HFFc6 (cell line): Measurements from ENCODE around the gene UNC13D. TPM values are rescaled to one million over a fixed set of nuclear protein-coding genes. Genes with fewer than 3 reads are reported as not detected.

Source experiments
- DNase-seq: peaks from one replicate; pipeline ENCODE4 v3.0.0-alpha.2; 2018
- H3K27ac Mint-ChIP-seq: 2 replicates; pipeline ENCODE4 v1.8.0; 2020; ENCODE audit warnings: mild to moderate bottlenecking, mixed read lengths
- H3K27me3 Mint-ChIP-seq: 2 replicates; pipeline ENCODE4 v1.8.0; 2021; ENCODE audit warnings: mild to moderate bottlenecking, moderate library complexity, mixed read lengths; ENCODE audit not compliant: insufficient read depth
- H3K36me3 Mint-ChIP-seq: 2 replicates; pipeline ENCODE4 v1.8.0; 2021; ENCODE audit warnings: low read depth, mixed read lengths
- H3K4me1 Mint-ChIP-seq: 2 replicates; pipeline ENCODE4 v1.8.0; 2020; ENCODE audit warnings: low read depth, mixed read lengths
- H3K4me3 Mint-ChIP-seq: 2 replicates; pipeline ENCODE4 v1.8.0; 2020; ENCODE audit warnings: mild to moderate bottlenecking, moderate library complexity, mixed read lengths
- H3K9me3 Mint-ChIP-seq: 2 replicates; pipeline ENCODE4 v1.8.0; 2020; ENCODE audit warnings: mild to moderate bottlenecking, mixed read lengths
- CTCF ChIP-seq: fragments of 200-600 bp; sonication (generic); IDR thresholded peaks from 2 replicates; pipeline ENCODE4 v1.5.0; 2021; ENCODE audit warnings: antibody characterized with exemption, mild to moderate bottlenecking
- total RNA-seq, 6 experiments: library from RNA; stranded (reverse); fragmentation: NEBNext Ultra II Directional; extraction: Animal tissue kit (Norgen Biotek cat#: 25700); gene quantifications; 2 replicates in 1 of 6; 3 replicates in 5 of 6; pipeline ENCODE4 v1.2.3, GENCODE V29; 2021

Gene UNC13D
- total RNA-seq, 6 experiments from 2014 or later: 0.17 to 0.78 (median 0.24) TPM

DNA sequence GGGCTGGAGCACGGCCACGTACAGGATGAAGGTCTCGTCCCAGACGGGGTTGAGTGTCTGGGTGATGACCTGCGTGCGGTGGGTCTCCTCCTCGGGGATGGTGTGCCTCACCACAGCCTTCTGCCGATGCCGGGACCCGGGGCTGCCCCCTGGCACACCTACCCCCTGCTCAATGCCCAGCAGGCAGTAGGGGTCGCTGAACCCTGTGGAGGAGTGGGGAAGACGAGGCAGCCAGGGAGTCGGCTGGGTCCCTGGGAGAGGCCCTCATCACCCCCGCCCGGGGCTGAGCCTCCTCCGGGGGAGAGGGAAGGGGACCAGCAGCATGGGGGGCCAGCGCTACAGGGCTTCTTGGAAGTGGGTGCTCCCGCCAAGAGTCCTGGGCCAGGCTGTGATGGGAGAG lies 1.8 kb downstream of the UNC13D start:
- H3K36me3 Mint-ChIP-seq: no peaks in the 10 kb centered on the region; the same call in 1 of the 2 replicates
- no peak for TF ChIP-seq CTCF
- no peaks in the 10 kb centered on the region for H3K9me3 Mint-ChIP-seq
- H3K4me3 Mint-ChIP-seq: no peak overlapping the region
- peaks cover 5% of the 10 kb centered on the region; the same call in 1 of the 2 replicates for H3K4me1 Mint-ChIP-seq
- no peak overlapping the region for H3K27ac Mint-ChIP-seq
- no peak for DNase-seq
- H3K27me3 Mint-ChIP-seq: peaks cover 2% of the 10 kb centered on the region; the same call in 1 of the 2 replicates

GRCh38 chr17:75840799-75841164 lies 3.4 kb downstream of the UNC13D start:
- no peaks in the 10 kb centered on the region for H3K36me3 Mint-ChIP-seq
- H3K27ac Mint-ChIP-seq: no peak overlapping the region
- no peaks in the 10 kb centered on the region for H3K9me3 Mint-ChIP-seq
- H3K4me3 Mint-ChIP-seq: no peak overlapping the region
- peaks cover 2% of the 10 kb centered on the region for H3K27me3 Mint-ChIP-seq
- peaks cover 5% of the 10 kb centered on the region; the same call in 1 of the 2 replicates for H3K4me1 Mint-ChIP-seq
- TF ChIP-seq CTCF: no peak
- DNase-seq: no peak

GRCh38 chr17:75839942-75840798 lies 4.0 kb downstream of the UNC13D start:
- Mint-ChIP-seq H3K4me1 (peaks cover 2% of the 10 kb centered on the region; the same call in 1 of the 2 replicates), H3K27me3 (peaks cover 2% of the 10 kb centered on the region), H3K36me3 (no peaks in the 10 kb centered on the region), H3K4me3 (no peak overlapping the region), H3K9me3 (no peaks in the 10 kb centered on the region), H3K27ac (no peak overlapping the region)
- DNase-seq: no peak
- TF ChIP-seq CTCF: no peak

- Mint-ChIP-seq H3K4me1 (no peaks in the 10 kb centered on the region), H3K36me3 (no peaks in the 10 kb centered on the region), H3K27ac (no peak overlapping the region), H3K27me3 (peaks cover 2% of the 10 kb centered on the region), H3K9me3 (no peaks in the 10 kb centered on the region), H3K4me3 (no peak overlapping the region)
- DNase-seq: no peak
- no peak for TF ChIP-seq CTCF
These were observed 5.8 kb downstream of the UNC13D start for GRCh38 chr17:75838410-75838809.

DNA sequence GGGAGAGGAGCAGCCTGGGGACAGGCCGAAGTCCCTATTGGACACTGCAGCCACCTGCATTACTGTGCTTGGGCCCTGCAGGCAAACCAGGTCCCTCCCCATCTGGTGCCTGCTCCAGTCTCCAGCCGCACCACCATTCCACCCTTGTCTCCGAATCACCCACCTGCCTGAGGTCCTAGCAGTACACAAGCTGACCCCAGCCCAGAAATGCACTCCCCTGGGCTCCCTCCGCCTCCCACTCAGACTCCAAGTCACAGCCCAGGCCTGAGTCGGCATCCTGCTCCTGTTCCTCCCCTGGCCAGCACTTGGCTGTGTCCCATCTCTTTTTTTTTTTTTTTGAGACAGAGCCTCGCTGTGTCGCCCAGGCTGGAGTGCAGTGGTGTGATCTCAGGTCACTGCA lies 6.3 kb downstream of the UNC13D start:
- no peak for DNase-seq
- H3K4me1 Mint-ChIP-seq: no peaks in the 10 kb centered on the region
- no peak for TF ChIP-seq CTCF
- peaks cover 2% of the 10 kb centered on the region for H3K27me3 Mint-ChIP-seq
- no peak overlapping the region for H3K27ac Mint-ChIP-seq
- no peak overlapping the region for H3K4me3 Mint-ChIP-seq
- no peaks in the 10 kb centered on the region for H3K36me3 Mint-ChIP-seq
- no peaks in the 10 kb centered on the region for H3K9me3 Mint-ChIP-seq
